ENCODE measurements around the gene MYCBPAP.

DNA sequence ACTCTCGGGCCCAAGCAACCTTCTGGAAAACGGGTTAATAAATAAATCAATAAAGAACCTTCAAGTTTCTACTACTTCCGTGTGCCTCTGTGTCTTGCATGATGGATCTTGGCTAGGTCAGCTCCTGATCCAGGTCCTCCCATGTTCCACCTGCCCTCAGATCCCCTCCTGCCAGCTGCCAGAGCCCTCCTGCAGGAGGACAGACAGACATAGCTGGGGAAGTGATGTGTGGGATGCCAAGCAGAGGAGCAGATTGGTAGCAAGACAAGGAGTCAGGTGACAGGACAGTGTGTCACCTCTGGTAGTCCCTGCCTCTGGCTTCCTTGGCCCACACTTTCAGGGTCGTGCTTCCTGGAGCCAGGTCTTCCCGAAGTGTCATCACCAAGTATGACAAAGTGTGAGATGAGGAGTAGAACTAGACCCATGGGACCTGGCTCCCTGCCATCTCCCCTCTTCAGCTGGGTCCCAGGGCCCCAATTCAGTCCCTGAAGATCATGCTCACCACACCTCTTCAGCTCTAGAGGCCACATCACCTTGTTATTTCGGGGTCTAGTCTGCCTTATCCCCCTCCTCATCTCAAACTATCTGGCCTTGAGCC lies 23.3 kb downstream of the MYCBPAP start:
- TF ChIP-seq POLR2A (IDR thresholded peaks at IDR 0.05) (no peak), CTCF (IDR thresholded peaks at IDR 0.05) (no peak)

Data from right lobe of liver (tissue), 4 donors.